ENCODE results near the gene MYPOP. TPM values are rescaled to one million over a fixed set of nuclear protein-coding genes. Genes with fewer than 3 reads are reported as not detected.

MYPOP gene
- total and polyA plus RNA-seq, 2 donors (not counting 3 experiments of a cell fraction or from before 2014, with no cell fraction given) = 3.9 to 9.0 TPM

- no peaks in the 10 kb centered on the region for H4K20me1 ChIP-seq (replicated peaks; ENCODE audit: control insufficient read depth, extremely low read depth, insufficient read depth, low read length)
- H3K9me3 ChIP-seq (replicated peaks; ENCODE audit: control insufficient read depth, insufficient read depth, low read length) = no peaks in the 10 kb centered on the region
- no peak overlapping the region for H3K27ac ChIP-seq (ENCODE audit: insufficient read depth, low read depth, low read length)
- intact Hi-C loops (cut with micrococcal nuclease) = no loop called here
- peaks cover 3% of the 10 kb centered on the region for H3K79me2 ChIP-seq (ENCODE audit: control insufficient read depth, insufficient read depth, low read length)
- no peak overlapping the region for H3K9ac ChIP-seq (replicated peaks; ENCODE audit: extremely low read depth, insufficient read depth, low read length)
- H3K4me1 ChIP-seq (ENCODE audit: control insufficient read depth, extremely low read depth, insufficient read depth, low read length) = peaks cover 6% of the 10 kb centered on the region
- H3K4me3 ChIP-seq (replicated peaks in 1 of 3; ENCODE audit: insufficient read depth in 1 of 3, low read depth in 1 of 3, low read length in 3 of 3) = no peak overlapping the region
- BruUV-seq (replicated peaks) = no TSS peak
- TF ChIP-seq POLR2AphosphoS5 (IDR thresholded peaks at IDR 0.05; ENCODE audit: insufficient read depth, low read depth, low read length) = no peak
- no peak for TF ChIP-seq CTCF (IDR thresholded peaks at IDR 0.05; ENCODE audit: extremely low read depth in 1 of 2, insufficient read depth in 1 of 2, low read depth in 1 of 2, low read length in 2 of 2)
- TF ChIP-seq FOS (IDR thresholded peaks at IDR 0.05; ENCODE audit: borderline replicate concordance, insufficient read depth, low read length) = no peak
- no peak for TF ChIP-seq POLR2A (IDR thresholded peaks at IDR 0.05; ENCODE audit: low read depth, low read length)
- no peak for TF ChIP-seq EZH2 (IDR thresholded peaks at IDR 0.05; ENCODE audit: borderline replicate concordance, low read depth, low read length, severe bottlenecking)
- TF ChIP-seq MAX (IDR thresholded peaks at IDR 0.05; ENCODE audit: insufficient read depth, insufficient read length) = no peak
- TF ChIP-seq JUN (IDR thresholded peaks at IDR 0.05; ENCODE audit: borderline replicate concordance, insufficient read depth, insufficient read length, low read depth) = no peak
- TF ChIP-seq MYC (IDR thresholded peaks at IDR 0.05; ENCODE audit: low read depth, low read length) = no peak
- no peak for TF ChIP-seq GATA2 (IDR thresholded peaks at IDR 0.05; ENCODE audit: insufficient read depth, insufficient read length, low read depth, low read length)
- dilution Hi-C loops (cut with MboI; ENCODE audit: extremely low pct_ligation_motif_present, low sequenced_read_pairs) = no loop called here
- no peak overlapping the region for H2AFZ ChIP-seq (ENCODE audit: low read depth, low read length)
- POLR2A ChIA-PET = interaction anchor here (0.7 kb wide), 1 partner anchor 10 kb away, joined by 3 read pairs; no protein-coding TSS in a partner anchor
- H3K4me2 ChIP-seq (ENCODE audit: insufficient read depth, low read length) = no peak overlapping the region
- H3K36me3 ChIP-seq (ENCODE audit: control insufficient read depth in 2 of 2, extremely low read depth in 1 of 2, insufficient read depth in 2 of 2, low read length in 2 of 2) = no peaks in the 10 kb centered on the region
- no peak for FAIRE-seq
- CTCF ChIA-PET = interaction anchor here (1.3 to 2.2 kb wide), 4 partner anchors 13 to 384 kb away, joined by 3 to 24 read pairs (median 9); partner anchors contain the start of genes FOXA3 and SYMPK
- no peaks in the 10 kb centered on the region for H3K27me3 ChIP-seq (ENCODE audit: control insufficient read depth in 2 of 2, insufficient read depth in 2 of 2, low read length in 2 of 2)
- no peaks in the 10 kb centered on the region for H3K9me1 ChIP-seq (replicated peaks; ENCODE audit: control insufficient read depth, extremely low read depth, insufficient read depth, low read length)
- DNase-seq (ENCODE audit: low read depth, low spot score) = no peak
These were observed 21.1 kb downstream of the MYPOP start for GRCh38 chr19:45881082-45881908.

All from endothelial cell of umbilical vein (primary cell).